ENCODE data around the gene NOXA1.
"Not testable (repeated sequence)": the region's sequence is repeated elsewhere in the genome, so short reads cannot be mapped to it uniquely, and the experiment has no call there.

The NOXA1 gene

GRCh38 chr9:137383784-137384756, 39.1 kb upstream of the NOXA1 start:
- no peak overlapping the region for H3K4me3 ChIP-seq (ENCODE audit: low read depth, low read length)
- DNase-seq (ENCODE audit: low read depth): no peak
- TF ChIP-seq CTCF (IDR thresholded peaks at IDR 0.05; ENCODE audit: low read depth, low read length, missing control alignments): no peak

- TF ChIP-seq CTCF (IDR thresholded peaks at IDR 0.05; ENCODE audit: low read depth, low read length, missing control alignments): no peak
- no peak overlapping the region for H3K4me3 ChIP-seq (ENCODE audit: low read depth, low read length)
- DNase-seq (ENCODE audit: low read depth): no peak
These were observed 38.0 kb upstream of the NOXA1 start for GRCh38 chr9:137385061-137385655.

GRCh38 chr9:137386507-137387113, 36.6 kb upstream of the NOXA1 start:
- DNase-seq (ENCODE audit: low read depth); H3K4me3 ChIP-seq (ENCODE audit: low read depth, low read length): not testable (repeated sequence)

- DNase-seq (ENCODE audit: low read depth): no peak
- H3K4me3 ChIP-seq (ENCODE audit: low read depth, low read length): no peak overlapping the region
- no peak for TF ChIP-seq CTCF (IDR thresholded peaks at IDR 0.05; ENCODE audit: low read depth, low read length, missing control alignments)
These were observed 35.9 kb upstream of the NOXA1 start for GRCh38 chr9:137387114-137387890.

GRCh38 chr9:137387891-137388560, 35.2 kb upstream of the NOXA1 start:
- H3K4me3 ChIP-seq (ENCODE audit: low read depth, low read length): no peak overlapping the region
- no peak for DNase-seq (ENCODE audit: low read depth)
- no peak for TF ChIP-seq CTCF (IDR thresholded peaks at IDR 0.05; ENCODE audit: low read depth, low read length, missing control alignments)

- H3K4me3 ChIP-seq (ENCODE audit: low read depth, low read length): no peak overlapping the region
- DNase-seq (ENCODE audit: low read depth): no peak
- TF ChIP-seq CTCF (IDR thresholded peaks at IDR 0.05; ENCODE audit: low read depth, low read length, missing control alignments): no peak
These were observed 34.4 kb upstream of the NOXA1 start for GRCh38 chr9:137388589-137389427.
